SKM-1 treated with dmso at 0.1 percent for 144 hours (cell line): Measurements from ENCODE around the gene RHBDL2.
"Not testable (repeated sequence)": the region's sequence is repeated elsewhere in the genome, so short reads cannot be mapped to it uniquely, and the experiment has no call there.

Experiments used
- DNase-seq: peaks from one replicate; lab custom pipeline; 2025; ENCODE audit not compliant: unreplicated experiment; lab: John Stamatoyannopoulos, UW

RHBDL2 gene, protein sequence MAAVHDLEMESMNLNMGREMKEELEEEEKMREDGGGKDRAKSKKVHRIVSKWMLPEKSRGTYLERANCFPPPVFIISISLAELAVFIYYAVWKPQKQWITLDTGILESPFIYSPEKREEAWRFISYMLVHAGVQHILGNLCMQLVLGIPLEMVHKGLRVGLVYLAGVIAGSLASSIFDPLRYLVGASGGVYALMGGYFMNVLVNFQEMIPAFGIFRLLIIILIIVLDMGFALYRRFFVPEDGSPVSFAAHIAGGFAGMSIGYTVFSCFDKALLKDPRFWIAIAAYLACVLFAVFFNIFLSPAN

DNA sequence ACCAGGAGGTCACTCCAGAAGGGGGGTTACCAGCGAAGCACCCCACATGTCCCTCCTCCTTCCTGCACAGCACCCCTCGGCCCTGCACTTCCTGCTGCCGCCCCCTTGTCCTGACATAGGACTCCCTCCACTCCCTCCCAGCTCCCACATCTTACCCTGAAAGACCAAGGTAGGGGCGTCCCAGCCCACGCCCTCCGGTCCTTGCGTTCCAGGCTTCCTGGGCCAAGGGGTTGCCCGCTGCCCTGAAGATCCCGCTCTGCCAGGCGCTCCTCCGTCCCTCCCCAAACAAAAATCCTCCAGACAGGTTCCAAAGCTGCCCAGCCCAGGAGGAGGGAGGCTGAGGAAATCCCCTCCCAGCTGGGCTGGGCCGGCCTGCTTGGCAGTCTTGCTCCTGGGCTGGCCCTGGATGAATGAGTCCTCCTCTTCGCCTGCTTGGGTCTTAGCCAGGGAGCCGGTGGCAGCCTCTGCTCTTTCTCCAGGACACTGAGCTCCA lies at the start of gene RHBDL2:
Gene RHBDL2 (minus strand): TSS at position 304 of the 493 bp plus-strand sequence. CDS start 22,618 bp downstream, outside the sequence.
- no peak for DNase-seq

DNA sequence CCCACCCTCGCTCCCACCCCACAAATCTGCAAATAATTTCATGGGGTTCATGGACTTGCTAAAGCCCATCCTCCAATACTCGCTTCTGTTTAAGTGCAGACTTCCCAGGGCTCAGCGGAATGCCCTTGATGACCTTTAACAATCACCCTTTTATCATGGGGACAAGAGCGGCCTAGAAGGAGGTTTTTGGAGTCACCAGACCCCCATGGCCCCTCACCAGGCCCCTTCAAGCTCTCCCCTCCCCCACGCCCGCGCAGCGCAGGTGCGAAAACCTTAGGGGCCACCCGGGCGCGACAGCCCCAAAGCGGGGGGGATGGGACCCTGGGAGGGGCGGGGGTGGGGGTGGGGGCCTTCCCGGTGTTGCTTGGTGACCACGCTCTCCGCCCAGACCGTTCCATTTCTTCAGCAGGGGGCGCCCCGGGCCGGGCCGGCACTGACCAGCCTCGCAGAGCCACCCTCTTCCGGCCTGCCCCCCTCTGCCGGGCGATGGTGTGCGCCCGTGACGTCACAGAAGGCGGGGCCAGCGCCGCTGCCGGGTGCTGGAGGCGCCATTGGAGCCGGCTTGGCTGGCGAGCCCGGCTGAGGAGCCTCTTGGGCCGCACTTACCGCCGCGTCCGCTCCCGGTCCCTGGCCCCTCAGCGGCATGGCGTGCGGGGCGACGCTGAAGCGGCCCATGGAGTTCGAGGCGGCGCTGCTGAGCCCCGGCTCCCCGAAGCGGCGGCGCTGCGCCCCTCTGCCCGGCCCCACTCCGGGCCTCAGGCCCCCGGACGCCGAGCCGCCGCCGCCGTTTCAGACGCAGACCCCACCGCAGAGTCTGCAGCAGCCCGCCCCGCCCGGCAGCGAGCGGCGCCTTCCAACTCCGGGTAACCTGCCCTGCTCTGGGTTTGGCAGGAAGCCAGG lies 49.4 kb upstream of the RHBDL2 start, which contains the start of gene AKIRIN1:
Gene AKIRIN1 (plus strand): TSS at position 539 of the 900 bp plus-strand sequence. CDS start 105 bp downstream, at position 644.
- DNase-seq: peak; percentile 92

DNA sequence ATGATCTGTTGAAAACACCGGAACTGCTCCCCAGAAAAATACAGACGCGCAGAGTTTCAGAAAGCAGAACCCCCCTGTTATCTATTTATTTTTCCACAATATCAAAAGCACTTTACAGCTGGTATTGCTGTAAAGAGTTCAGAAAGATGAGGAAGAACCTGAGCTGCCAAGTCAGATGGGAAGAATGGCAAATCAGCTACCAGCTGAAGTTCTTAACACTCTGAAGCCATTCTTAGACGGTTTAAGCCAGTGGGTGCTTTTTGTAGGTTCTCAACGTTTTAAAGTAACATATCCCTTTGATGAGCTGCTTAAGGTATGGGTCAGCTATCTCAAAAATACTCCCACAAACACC lies 48.7 kb upstream of the RHBDL2 start:
- no peak for DNase-seq

DNA sequence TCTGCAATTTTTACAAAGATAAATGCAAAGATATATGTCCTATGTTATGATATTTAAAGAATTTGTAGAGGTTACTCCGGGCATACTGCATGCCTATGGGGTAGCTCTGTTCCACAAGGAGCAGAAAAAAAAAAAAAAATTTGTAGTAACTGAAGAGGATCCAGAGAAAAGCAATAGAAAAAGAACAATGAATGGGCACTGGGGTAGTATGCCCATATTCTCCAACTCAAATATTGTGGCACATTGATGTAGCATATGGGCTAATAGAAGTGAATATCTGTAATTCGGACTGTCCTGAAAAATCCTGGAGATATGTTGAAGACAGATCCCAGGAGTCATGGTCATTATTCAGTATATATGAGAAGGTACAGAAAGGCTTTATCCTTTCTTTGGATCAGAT lies 48.3 kb upstream of the RHBDL2 start:
- no peak for DNase-seq

DNA sequence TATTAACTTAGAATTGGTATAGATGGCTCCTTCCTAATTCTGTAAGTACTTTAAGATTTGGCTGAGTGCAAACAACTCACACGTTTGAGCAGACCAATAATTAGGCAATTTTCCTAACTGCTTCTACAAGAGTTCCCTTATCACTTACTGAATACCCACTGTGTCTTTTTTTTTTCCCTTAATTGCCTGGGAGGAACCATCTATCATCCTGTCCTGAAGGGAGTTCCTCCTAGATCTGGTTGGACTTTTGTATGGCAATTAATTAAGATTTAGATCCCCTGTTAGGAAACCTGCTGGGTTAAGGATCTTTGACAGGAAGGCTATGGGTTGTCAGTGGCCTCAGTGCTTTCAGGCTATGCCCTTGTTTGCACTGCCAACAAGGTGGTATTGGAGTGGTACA lies 37.8 kb upstream of the RHBDL2 start:
- DNase-seq: not testable (repeated sequence)

DNA sequence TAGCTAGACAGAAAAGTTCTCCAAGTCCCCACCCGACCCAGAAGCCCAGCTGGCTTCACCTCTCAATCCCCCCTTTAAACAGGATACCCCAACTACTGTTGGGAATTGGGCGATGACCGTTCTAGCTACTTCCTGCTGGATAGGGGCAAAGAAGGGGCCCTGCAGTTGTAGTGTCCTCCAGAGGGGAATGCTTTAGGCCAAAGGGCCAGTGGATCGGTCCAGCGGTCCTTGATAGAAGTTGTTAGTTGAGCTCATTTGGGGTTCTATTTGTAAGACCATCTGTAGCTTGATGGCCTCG lies 36.6 kb upstream of the RHBDL2 start:
- DNase-seq: not testable (repeated sequence)

DNA sequence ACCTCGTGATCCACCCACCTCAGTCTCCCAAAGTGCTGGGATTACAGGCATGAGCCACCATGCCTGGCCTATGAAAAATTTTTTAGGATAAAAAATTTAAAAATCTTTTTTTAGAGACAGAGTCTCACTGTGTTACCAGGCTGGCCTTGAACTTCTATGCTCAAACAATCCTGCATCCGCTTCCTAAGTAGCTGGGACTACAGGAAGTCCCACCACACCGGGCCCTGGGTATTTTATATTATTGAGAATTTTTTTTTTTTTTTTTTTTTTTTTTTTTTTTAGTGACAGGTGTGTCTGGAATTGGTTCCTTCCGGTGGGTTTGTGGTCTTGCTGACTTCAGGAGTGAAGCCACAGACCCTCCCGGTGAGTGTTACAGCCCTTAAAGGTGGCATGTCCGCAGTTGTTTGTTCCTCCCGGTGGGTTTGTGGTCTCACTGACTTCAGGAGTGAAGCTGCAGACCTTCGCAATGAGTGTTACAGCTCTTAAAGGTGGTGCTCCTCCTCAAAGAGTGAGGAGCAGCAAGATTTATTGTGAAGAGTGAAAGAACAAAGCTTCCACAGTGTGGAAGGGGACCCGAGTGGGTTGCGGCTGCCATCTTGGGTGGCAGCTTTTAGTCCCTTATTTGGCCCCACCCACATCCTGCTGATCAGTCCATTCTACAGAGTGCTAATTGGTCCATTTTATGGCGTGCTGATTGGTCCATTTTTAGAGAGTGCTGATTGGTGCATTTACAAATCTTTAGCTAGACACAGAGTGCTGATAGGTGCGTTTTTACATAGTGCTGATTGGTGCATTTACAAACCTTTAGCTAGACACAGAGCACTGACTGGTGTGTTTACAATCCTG lies 36.0 kb upstream of the RHBDL2 start:
- DNase-seq: not testable (repeated sequence)

DNA sequence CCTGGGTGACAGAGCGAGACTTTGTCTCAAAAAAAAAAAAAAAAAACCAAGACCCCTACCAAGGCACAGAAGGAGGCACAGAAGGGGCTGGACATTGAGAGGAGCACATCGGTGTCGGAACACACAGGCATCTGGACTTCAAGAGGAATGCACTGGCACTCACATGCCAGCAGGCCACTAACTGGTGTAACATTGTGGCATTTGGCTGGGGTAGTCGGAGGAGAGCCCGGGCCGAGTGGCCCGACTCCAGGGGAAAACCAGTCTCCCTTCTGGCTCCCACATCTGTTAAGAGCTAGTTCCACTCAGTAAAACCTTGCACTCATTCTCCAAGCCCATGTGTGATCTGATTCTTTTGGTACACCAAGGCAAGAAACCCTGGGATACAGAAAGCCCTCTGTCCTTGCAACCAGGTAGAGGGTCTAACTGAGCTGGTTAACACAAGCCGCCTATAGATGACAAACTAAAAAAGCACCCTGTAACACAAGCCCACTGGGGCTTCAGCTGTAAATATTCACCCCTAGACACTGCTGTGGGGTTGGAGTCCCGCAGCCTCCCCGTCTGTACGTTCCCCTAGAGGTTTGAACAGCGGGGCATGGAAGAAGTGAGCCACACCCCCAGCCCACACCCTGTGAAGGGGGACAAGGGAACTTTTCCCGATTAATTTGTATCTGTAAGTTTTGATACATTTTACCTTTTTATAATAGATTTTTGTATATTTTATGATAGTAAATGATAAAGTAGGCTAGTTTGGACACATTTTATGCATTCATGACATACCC lies 32.2 kb upstream of the RHBDL2 start:
- DNase-seq: no peak

DNA sequence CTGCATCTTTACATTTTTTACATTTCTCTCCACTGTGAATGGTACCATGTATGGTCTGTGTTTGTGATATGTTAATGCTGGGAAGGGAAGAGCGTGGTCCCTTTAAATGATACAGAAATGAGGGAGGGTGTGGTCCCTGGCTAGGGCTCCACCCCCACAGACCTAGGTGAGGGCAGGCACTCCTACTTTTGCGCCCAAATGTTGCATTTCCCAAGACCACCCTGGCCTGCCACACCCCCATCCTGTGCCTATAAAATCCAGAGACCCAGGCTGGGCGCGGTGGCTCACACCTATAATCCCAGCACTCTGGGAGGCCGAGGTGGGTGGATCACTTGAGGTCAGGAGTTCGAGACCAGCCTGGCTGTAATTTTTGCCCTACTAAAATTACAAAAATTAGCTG lies 31.5 kb upstream of the RHBDL2 start:
- not testable (repeated sequence) for DNase-seq

DNA sequence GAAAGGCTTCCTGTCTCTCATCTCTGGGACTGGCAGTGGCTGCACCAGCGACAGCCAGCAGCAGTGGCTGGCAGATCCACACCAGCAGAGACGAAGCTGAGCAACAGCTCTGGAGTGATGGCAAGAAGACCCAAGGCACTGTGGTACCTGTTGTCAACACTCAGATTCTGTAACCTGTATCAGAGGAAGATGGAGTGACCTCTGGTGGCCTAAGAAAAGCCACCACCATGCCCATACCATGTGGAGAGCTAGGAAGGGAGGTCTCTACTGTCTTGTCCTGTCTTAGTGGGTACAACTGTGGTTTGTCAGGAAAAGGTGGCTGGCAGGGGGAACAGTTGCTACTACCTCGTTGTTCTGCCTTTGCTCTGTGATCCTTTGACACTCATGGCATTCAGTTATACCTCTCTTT lies 22.5 kb upstream of the RHBDL2 start:
- DNase-seq: no peak

DNA sequence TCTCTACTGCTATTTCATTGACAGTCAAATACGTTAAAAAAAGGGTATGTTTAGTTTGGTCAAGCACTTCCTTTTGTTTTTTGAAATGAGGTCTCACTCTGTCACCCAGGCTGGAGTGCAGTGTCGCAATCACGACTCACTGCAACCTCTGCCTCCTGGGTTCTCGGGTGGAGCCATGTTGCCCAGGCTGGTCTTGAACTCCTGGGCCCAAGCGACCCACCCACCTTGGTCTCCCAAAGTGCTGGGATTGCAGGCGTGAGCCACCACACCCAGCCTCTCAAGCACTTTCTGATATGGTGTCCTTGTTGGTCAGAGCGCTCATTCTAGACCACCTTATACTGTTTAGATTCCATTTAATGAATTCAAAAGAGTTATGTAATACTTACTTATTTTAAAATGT lies 20.9 kb upstream of the RHBDL2 start:
- DNase-seq: peak; percentile 29

DNA sequence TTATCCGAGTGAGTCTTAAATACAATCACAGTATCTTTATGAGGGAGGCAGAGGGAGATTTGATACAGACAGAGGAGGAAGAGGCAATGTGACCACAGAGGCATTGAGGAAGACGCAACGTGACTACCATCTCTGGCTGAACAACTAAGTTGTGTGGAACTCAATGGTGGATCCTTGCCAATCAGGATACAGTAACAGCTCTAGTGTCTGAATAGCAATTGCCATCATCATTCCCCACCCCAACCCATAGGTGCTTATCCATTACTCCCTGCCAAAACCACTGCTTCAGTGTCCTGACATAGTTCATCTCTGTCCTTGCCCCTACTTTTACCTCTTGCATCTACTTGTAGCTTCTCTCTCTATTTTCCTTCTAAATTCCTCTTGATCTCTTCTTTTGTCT lies 20.5 kb upstream of the RHBDL2 start:
- no peak for DNase-seq

DNA sequence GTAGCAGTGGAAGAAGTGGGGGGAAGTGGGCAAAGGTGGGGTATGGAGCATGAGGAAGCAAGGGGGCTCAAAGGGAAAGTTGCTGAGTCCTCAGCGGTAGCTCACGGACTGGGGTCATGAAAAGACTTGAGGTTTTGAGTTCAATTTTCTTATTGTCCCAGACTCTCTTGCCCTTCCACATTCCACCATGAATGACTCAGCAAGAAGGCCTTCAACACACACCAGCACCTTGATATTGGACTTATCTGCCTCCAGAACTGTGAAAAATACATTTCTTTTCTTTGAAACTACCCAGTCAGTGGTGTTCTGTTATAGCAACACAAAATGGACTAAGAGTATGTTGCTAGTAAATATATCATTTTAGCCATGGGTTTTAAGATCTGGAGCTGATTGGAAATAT lies 17.3 kb upstream of the RHBDL2 start:
- DNase-seq: no peak

DNA sequence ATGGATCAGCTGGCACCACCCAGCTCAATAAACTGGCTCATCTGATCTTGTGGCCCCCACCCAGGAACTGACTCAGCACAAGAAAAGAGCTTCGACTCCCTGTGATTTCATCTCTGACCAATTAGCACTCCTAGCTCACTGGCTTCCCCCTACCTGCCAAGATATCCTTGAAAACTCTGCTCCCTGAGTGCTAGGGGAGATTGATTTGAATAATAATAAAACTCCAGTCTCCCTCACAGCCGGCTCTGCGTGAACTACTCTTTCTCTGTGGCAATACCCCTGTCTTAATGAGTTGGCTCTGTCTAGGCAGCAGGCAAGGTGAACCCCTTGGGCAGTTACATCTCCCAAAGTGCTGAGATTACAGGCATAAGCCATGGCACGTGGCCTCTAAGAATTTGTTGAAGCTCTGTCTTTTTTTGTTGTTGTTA lies 11.8 kb upstream of the RHBDL2 start:
- DNase-seq: no peak

DNA sequence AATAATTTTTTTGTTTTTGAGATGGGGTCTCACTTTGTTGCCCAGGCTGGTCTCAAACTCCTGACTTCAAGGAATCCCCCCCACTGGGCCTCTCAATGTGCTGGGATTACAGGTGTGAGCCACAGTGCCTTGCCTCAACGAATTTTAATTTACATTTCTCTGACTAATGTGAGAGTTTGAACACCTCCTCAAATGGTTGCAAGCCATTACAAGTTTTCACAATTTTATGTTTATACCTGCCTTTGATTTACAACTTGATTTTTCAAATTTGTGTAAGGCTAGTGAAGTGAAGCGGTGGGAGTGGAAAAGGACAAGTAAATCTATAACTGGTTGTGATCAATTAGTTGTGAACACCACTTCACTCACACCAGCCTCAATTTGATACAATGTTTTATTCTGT lies 8.9 kb upstream of the RHBDL2 start:
- no peak for DNase-seq

DNA sequence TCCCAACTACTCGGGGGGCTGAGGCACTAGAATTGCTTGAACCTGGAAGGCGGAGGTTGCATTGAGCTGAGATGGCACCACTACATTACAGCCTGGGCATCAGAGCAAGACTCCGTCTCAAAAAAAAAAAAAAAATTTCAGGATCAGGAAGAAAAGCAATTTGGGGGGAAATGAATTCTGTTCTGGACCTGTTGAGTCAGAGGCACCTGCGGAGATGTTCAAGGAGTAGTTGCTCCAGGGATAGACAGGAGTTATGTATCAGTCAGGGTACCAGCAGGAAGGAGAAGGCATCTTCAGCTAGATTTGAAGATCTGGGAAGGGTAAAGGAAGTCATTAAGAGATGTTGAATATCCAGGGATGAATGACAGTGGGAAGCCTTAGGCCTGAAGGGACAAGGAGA lies 2.9 kb upstream of the RHBDL2 start:
- DNase-seq: no peak

DNA sequence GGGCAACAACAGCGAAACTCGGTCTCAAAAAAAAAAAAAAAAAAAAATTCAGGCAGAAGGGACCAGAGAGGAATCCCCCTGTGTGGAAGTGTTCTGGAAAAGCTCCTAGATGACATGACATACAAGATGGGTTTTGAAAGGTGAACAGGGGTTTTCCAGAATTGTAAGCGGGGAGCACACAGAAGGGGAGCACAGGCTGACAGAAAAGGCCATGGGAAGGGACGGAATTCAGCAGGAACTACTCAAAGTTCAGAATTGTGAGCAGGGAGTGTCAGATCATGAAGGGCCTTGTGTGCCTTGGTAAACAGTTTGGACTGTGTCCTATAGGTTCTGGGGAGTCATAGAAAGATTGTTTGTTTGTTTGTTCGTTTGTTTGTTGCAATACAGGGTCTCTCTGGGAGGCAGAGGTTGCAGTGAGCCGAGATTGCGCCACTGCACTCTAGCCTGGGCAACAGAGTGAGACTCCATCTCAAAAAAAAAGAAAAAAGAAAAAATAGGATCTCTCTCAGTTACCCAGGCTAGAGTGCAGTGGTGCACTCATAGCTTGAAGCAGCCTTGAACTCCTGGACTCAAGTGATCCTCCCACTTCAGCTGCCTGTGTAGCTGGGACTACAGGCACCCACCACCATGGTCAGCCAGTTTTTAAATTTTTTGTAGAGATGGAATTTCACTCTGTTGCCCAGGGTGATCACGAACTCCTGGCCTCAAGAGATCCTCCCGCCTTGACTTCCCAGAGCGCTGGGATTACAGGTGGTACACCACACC lies 1.2 kb upstream of the RHBDL2 start:
- no peak for DNase-seq

DNA sequence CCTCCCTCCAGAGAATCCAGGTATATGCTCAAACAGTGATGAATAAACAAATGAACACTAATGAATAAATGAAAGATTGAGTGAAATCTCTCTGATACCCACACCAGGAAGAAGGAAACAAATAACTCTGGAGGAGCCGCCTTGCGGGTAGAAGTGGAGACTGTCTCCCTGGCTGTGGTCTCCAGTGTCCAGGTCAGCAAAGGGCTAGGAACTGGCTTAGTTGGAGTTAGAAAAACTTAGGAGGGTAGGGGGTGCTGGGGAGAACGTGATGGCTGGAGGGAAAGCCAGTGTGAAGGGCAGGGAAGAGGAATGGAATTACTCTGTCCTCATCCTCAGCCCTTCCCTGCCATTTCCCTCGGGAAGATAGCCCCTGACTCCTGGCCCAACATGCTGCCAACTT lies 537 bp downstream of the RHBDL2 start:
- no peak for DNase-seq

DNA sequence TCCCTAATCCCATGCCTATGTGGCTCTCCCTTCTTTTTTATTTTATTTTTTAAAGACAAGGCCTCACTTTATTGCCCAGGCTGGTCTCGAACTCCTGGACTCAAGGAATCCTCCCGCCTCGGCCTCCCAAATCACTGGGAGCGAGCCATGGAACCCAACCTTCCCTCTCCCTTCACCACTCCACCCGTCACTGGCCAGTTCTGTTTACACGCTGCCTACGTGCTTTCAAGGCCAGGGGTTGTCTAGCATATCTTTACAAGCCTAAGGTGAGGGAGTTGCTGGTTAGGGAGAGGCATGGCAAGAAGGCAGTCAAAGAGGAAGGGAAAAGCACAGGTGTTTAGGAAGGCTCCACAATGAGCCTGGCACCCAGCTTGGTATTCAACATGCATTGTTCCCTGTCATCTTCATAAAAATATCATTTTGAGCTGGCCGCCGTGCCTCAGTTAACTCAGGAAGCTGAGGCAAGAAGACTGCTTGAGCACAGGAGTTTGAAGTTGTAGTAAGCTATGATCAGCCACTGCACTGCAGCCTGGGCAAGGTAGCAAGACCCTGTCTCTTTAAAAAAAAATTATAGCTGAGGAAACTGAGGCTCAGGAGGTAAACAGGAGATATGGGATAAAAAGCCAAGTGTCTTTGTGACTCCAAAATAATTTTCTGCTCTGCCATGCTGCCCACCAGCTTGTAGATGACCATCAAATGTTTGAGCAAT lies 1.1 kb downstream of the RHBDL2 start:
- no peak for DNase-seq
